ENCODE measurements around the gene TTC28. TPM values are rescaled to one million over a fixed set of nuclear protein-coding genes. Genes with fewer than 3 reads are reported as not detected.

TTC28 gene
- total and polyA plus RNA-seq, 12 donors, result 3.4 to 75.6 (median 28.6) TPM

- 85 to 95% (median 90%) methylated on average over 4 to 5 of the region's 5 CpGs for WGBS, 4 donors
- Histone ChIP-seq H3K27ac (no peak overlapping the region), H3K27me3 (no peaks in the 10 kb centered on the region), H3K9me3 (replicated peaks in 1 of 3) (no peaks in the 10 kb centered on the region), H3K4me3 (no peak overlapping the region), H3K36me3 (replicated peaks in 1 of 2) (no peaks in the 10 kb centered on the region), H3K4me1 (replicated peaks in 1 of 2) (peaks cover 0 to 10% of the 10 kb centered on the region in 2 donors)
- no peak for DNase-seq
- intact Hi-C loops (cut with DNase I), result loop anchor here in 1 of 2 donors (5.0 to 10.0 kb wide), 2 partner anchors 155 to 217 kb away; no protein-coding TSS in a partner anchor
- TF ChIP-seq CTCF (IDR thresholded peaks at IDR 0.05) (no peak), POLR2A (IDR thresholded peaks at IDR 0.05) (no peak)
These were observed 69.7 kb downstream of the TTC28 start for GRCh38 chr22:28609921-28610320.

- Histone ChIP-seq H3K27me3 (no peaks in the 10 kb centered on the region), H3K9me3 (replicated peaks in 1 of 3) (no peaks in the 10 kb centered on the region), H3K27ac (no peak overlapping the region), H3K4me1 (replicated peaks in 1 of 2) (peaks cover 0 to 10% of the 10 kb centered on the region in 2 donors), H3K4me3 (no peak overlapping the region), H3K36me3 (replicated peaks in 1 of 2) (no peaks in the 10 kb centered on the region)
- intact Hi-C loops (cut with DNase I), result loop anchor here in 1 of 2 donors (5.0 to 10.0 kb wide), 2 partner anchors 156 to 219 kb away; no protein-coding TSS in a partner anchor
- no peak for DNase-seq
- 74 to 83% (median 77%) methylated on average over 2 of the region's 2 CpGs for WGBS, 4 donors
- no peak for TF ChIP-seq POLR2A (IDR thresholded peaks at IDR 0.05)
- no peak for TF ChIP-seq CTCF (IDR thresholded peaks at IDR 0.05)
These were observed 71.1 kb downstream of the TTC28 start for GRCh38 chr22:28608546-28608945.

GRCh38 chr22:28607795-28608194, 71.8 kb downstream of the TTC28 start:
- Histone ChIP-seq H3K27ac (no peak overlapping the region), H3K9me3 (replicated peaks in 1 of 3) (no peaks in the 10 kb centered on the region)
- intact Hi-C loops (cut with DNase I), result loop anchor here in 1 of 2 donors (5.0 to 10.0 kb wide), 2 partner anchors 157 to 220 kb away; no protein-coding TSS in a partner anchor

More at GRCh38 chr22:28607795-28608194, 71.8 kb downstream of the TTC28 start:
- no peak for TF ChIP-seq CTCF (IDR thresholded peaks at IDR 0.05)
- TF ChIP-seq POLR2A (IDR thresholded peaks at IDR 0.05), result no peak
- Histone ChIP-seq H3K4me1 (replicated peaks in 1 of 2) (peaks cover 0 to 10% of the 10 kb centered on the region in 2 donors), H3K36me3 (replicated peaks in 1 of 2) (no peaks in the 10 kb centered on the region), H3K27me3 (no peaks in the 10 kb centered on the region), H3K4me3 (no peak overlapping the region)
- no peak for DNase-seq
